ENCODE measurements around the gene SARDH. TPM values are rescaled to one million over a fixed set of nuclear protein-coding genes. Genes with fewer than 3 reads are reported as not detected.
"Not testable (repeated sequence)": the region's sequence is repeated elsewhere in the genome, so short reads cannot be mapped to it uniquely, and the experiment has no call there.

SARDH gene
- total RNA-seq, 1 donor, result 4.7 TPM

DNA sequence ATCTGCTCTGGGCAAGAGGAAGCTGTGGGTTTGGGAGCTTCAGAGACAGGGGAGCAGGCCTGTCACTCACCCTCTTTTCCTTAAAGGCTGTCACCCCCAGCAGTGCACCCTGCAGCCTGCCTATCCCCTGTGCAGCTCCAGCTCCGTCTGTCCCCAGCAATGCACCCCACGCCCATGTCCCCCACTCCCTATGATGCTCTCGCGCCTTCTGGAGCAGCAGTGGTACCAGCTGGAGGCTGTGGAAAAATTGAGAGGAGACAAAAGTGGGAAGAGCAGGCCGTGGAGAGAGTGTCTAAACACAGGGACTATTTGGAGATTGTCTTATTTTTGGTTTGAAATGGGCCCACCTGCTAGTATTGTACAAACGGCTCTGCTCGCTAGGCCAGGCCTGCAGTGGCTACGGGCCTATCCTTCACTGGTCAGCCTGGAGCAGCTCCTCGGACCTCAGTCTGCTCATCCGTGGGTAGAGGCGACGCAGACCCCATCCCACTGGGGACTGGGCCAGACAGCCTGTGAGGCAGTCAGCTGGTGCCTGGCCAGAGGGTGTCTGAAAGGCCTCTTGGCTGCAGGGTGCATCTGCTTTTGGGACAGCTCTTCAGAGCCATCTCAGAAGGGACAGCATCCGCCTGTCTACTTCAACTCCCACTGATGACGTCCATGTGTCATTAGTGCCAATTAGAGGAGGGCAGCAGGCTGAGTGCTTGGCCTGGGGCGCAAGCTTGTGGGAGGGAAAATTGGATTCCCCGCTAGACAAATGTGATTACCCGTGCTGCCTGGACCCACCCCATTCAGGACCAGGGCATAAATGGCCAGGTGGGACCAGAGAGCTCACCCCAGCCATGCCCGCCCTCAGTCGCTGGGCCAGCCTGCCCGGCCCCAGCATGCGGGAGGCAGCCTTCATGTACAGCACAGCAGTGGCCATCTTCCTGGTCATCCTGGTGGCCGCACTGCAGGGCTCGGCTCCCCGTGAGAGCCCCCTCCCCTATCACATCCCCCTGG is 102.3 kb downstream of the SARDH start, which contains the start of gene DBH:
Gene DBH, plus strand, starts transcription at position 831 of the 999 bp plus-strand sequence. Its CDS starts 9 bp downstream, at position 840.
- Histone ChIP-seq H3K9me3 (ENCODE audit: low read depth, low read length) (no peaks in the 10 kb centered on the region), H3K27me3 (ENCODE audit: insufficient read depth, low read length) (no peaks in the 10 kb centered on the region), H3K4me3 (ENCODE audit: low read length) (no peak within 1 kb of the TSS), H3K4me1 (ENCODE audit: insufficient read depth, low read length) (no peaks in the 10 kb centered on the region)

- H3K4me1 ChIP-seq (ENCODE audit: insufficient read depth, low read length), result no peaks in the 10 kb centered on the region
- no peak overlapping the region for H3K4me3 ChIP-seq (ENCODE audit: low read length)
- H3K9me3 ChIP-seq (ENCODE audit: low read depth, low read length), result no peaks in the 10 kb centered on the region
- no peaks in the 10 kb centered on the region for H3K27me3 ChIP-seq (ENCODE audit: insufficient read depth, low read length)
Measured at GRCh38 chr9:133635098-133635497, 103.1 kb downstream of the SARDH start.

GRCh38 chr9:133634081-133634691 is 104.0 kb downstream of the SARDH start:
- H3K4me3 ChIP-seq (ENCODE audit: low read length), result no peak overlapping the region
- H3K27me3 ChIP-seq (ENCODE audit: insufficient read depth, low read length), result no peaks in the 10 kb centered on the region
- H3K9me3 ChIP-seq (ENCODE audit: low read depth, low read length), result no peaks in the 10 kb centered on the region
- no peaks in the 10 kb centered on the region for H3K4me1 ChIP-seq (ENCODE audit: insufficient read depth, low read length)

DNA sequence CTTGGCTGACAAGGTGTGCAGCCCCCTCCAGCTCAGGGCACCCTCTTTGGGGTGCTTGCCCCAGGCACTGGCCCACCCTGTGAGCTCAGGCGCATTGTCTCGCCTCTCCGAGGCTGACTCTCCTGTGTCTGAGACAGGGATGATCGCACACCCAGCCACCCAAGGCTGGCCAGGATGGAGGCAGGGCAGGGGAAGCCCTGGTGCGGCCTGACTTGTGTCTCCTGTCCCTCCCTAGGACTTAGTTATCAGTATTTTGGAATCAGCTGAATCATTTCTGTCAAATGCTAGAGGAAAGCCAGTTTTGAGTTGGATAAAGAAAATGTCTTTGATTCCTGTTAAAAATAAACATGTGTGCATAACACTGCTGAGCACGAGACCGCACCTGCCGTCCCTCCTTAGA is 104.5 kb downstream of the SARDH start:
- Histone ChIP-seq H3K4me1 (ENCODE audit: insufficient read depth, low read length) (no peaks in the 10 kb centered on the region), H3K9me3 (ENCODE audit: low read depth, low read length) (no peaks in the 10 kb centered on the region), H3K4me3 (ENCODE audit: low read length) (no peak overlapping the region), H3K27me3 (ENCODE audit: insufficient read depth, low read length) (no peaks in the 10 kb centered on the region)

DNA sequence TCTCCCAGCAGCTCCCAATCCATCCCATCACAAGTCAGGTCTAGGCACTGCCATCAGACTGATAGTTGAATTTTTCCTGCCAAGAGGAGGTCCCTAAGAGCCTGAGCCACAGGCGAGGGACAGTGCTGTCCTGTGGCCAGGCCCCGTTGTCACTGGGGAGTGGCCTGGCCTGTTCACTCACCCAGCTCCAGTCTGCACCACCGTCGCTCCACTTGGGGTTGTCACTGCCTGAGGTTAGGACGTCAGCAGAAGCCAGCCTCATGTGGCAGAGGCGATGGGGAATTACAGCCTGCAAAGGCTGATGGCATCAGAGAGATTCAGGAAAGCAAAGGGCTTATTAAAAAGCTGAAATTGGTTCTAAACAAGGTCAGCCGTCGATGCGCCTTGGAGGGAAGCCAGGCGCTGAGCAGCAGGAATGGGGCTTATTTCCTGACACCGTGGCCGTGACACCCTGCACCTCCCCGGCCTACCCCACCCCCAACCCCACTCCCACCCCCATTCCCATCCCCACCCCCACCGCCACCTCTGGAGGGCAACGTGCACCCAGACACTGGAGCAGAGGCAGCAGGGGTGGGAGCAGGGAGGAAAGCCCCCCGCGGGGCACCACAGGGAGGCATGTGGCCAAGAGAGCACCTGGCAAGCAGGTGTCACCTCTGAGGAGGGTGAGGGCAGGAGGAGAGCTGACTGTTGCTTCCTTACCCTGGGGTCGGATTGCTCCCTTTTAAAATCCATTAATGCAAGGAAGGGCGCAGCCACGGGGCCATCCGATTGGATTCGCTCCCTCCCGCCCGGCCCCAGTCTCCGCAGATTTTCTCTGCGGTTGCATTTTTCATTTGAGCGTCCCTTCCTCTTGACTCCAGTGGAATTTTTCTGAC is 105.1 kb downstream of the SARDH start:
- no peaks in the 10 kb centered on the region for H3K9me3 ChIP-seq (ENCODE audit: low read depth, low read length)
- no peaks in the 10 kb centered on the region for H3K4me1 ChIP-seq (ENCODE audit: insufficient read depth, low read length)
- no peaks in the 10 kb centered on the region for H3K27me3 ChIP-seq (ENCODE audit: insufficient read depth, low read length)
- H3K4me3 ChIP-seq (ENCODE audit: low read length), result no peak overlapping the region

GRCh38 chr9:133631111-133631510 is 107.0 kb downstream of the SARDH start:
- Histone ChIP-seq H3K4me3 (ENCODE audit: low read length) (no peak overlapping the region), H3K9me3 (ENCODE audit: low read depth, low read length) (no peaks in the 10 kb centered on the region), H3K4me1 (ENCODE audit: insufficient read depth, low read length) (no peaks in the 10 kb centered on the region)

DNA sequence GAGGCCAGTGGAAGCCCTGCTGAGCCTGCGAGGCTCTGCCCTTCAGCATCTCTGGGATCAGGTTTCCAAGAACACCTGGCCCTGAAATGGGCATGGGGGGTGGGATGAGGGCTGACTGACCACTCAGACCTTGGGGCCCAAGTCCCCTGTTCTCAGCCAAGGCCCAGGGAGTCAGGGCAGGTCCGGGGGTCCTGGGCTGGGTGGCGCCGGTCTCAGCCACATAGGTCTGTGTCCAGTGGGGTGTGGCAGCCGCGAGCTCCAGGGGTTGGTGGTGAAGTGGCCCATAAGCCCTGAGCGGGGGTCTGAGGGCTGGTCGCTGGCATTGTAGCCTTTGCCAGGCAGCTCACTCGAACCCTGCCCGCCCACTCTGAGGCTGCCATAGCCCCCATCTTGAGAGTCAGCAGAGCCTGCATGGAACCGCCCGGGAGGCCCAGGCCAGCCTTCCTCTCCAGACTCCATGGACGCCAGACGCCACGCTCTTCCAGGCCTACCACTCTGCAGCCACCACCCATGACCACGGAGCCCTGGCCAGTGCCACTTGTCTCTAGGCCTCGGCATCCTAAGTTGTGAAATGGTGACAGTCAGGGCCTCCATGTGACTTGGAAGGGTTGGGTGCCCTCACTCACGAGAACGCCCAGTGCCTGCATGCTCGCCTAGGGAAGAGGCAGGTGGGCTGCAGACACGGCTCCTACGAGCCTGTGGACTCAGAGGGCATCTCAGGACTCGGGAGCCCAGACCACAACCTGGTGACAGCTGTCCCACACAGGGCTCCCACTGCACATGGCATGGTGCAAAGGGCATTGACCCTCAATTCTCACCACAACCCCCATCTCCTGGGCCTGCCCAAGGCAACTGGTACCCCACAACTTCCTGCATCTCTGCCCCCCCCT is 108.7 kb downstream of the SARDH start:
- Histone ChIP-seq H3K4me3 (ENCODE audit: low read length) (no peak overlapping the region), H3K4me1 (ENCODE audit: insufficient read depth, low read length) (no peaks in the 10 kb centered on the region), H3K27me3 (ENCODE audit: insufficient read depth, low read length) (no peaks in the 10 kb centered on the region), H3K9me3 (ENCODE audit: low read depth, low read length) (no peaks in the 10 kb centered on the region)

More at GRCh38 chr9:133631111-133631510, 107.0 kb downstream of the SARDH start:
- no peaks in the 10 kb centered on the region for H3K27me3 ChIP-seq (ENCODE audit: insufficient read depth, low read length)

DNA sequence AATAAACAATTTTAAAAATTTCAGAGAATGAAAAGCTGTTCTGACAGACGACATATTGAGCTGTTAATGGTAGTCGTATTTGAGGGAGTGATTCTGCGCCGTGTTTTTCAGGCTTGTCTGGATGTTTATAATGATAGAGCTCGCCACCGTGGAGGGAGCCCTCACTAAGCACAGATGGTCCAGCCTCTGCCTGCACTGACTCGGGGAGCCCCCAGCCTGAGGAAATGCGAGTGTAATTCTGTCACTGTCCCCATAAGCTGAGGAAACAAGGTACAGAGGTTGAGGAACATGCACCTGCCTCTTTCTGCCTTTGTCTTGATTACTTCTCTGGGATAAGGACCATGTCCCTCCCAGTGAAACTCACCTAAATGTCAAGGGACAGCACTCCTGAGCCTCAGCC is 109.4 kb downstream of the SARDH start:
- no peaks in the 10 kb centered on the region for H3K4me1 ChIP-seq (ENCODE audit: insufficient read depth, low read length)
- H3K9me3 ChIP-seq (ENCODE audit: low read depth, low read length), result no peaks in the 10 kb centered on the region
- H3K27me3 ChIP-seq (ENCODE audit: insufficient read depth, low read length), result no peaks in the 10 kb centered on the region
- no peak overlapping the region for H3K4me3 ChIP-seq (ENCODE audit: low read length)

- Histone ChIP-seq H3K9me3 (ENCODE audit: low read depth, low read length) (no peaks in the 10 kb centered on the region), H3K4me1 (ENCODE audit: insufficient read depth, low read length) (no peaks in the 10 kb centered on the region), H3K27me3 (ENCODE audit: insufficient read depth, low read length) (no peaks in the 10 kb centered on the region), H3K4me3 (ENCODE audit: low read length) (no peak overlapping the region)
Measured at GRCh38 chr9:133627341-133627740, 110.8 kb downstream of the SARDH start.

- not testable (repeated sequence) for H3K4me1 ChIP-seq (ENCODE audit: insufficient read depth, low read length); H3K9me3 ChIP-seq (ENCODE audit: low read depth, low read length); H3K27me3 ChIP-seq (ENCODE audit: insufficient read depth, low read length); H3K4me3 ChIP-seq (ENCODE audit: low read length)
Measured at GRCh38 chr9:133626008-133626407, 112.1 kb downstream of the SARDH start.

- Histone ChIP-seq H3K9me3 (ENCODE audit: low read depth, low read length) (no peaks in the 10 kb centered on the region), H3K4me1 (ENCODE audit: insufficient read depth, low read length) (peaks cover 6% of the 10 kb centered on the region), H3K27me3 (ENCODE audit: insufficient read depth, low read length) (no peaks in the 10 kb centered on the region), H3K4me3 (ENCODE audit: low read length) (no peak overlapping the region)
Measured at GRCh38 chr9:133622555-133622954, 115.6 kb downstream of the SARDH start.

GRCh38 chr9:133621725-133622267 is 116.4 kb downstream of the SARDH start:
- Histone ChIP-seq H3K9me3 (ENCODE audit: low read depth, low read length) (no peaks in the 10 kb centered on the region), H3K27me3 (ENCODE audit: insufficient read depth, low read length) (no peaks in the 10 kb centered on the region), H3K4me3 (ENCODE audit: low read length) (no peak overlapping the region), H3K4me1 (ENCODE audit: insufficient read depth, low read length) (peaks cover 6% of the 10 kb centered on the region)

DNA sequence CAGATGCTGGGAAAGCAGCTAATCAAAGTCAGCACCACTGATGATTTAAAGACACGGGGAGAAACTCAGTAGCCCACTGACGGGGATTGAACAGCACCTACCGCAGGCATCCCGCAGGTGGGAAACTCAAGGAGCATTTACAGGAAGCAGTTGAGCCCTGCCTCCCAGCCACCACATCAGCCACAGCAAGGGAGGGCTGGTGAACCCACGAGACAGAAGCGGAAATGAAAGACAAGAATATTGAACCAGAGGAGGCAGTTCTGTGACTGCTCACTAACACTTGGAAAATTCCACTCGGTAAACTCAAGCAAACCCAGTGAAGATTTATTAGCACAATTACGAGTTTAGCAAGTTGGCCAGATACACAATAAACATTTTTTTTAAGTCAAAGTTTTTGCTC is 118.4 kb downstream of the SARDH start:
- no peak overlapping the region for H3K4me3 ChIP-seq (ENCODE audit: low read length)
- peaks cover 6% of the 10 kb centered on the region for H3K4me1 ChIP-seq (ENCODE audit: insufficient read depth, low read length)
- no peaks in the 10 kb centered on the region for H3K9me3 ChIP-seq (ENCODE audit: low read depth, low read length)
- H3K27me3 ChIP-seq (ENCODE audit: insufficient read depth, low read length), result no peaks in the 10 kb centered on the region

DNA sequence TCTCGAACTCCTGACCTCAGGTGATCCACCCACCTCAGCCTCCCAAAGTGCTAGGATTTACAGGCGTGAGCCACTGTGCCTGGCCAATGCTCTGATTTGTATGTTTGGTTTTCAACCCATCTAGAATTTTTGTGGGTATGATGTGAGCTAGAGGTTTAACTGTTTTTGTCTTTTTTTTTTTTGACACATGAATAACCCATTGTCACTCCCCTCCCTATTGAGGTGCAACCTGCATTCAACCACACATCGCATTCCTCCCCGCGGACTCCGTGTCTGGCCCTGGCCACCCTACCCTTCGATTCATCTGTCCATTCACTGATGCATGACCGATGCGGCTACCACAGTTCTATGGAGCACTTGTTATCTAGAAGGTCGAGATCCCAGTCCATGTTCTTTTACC is 119.4 kb downstream of the SARDH start:
- Histone ChIP-seq H3K4me1 (ENCODE audit: insufficient read depth, low read length) (peaks cover 6% of the 10 kb centered on the region), H3K9me3 (ENCODE audit: low read depth, low read length) (no peaks in the 10 kb centered on the region), H3K27me3 (ENCODE audit: insufficient read depth, low read length) (no peaks in the 10 kb centered on the region), H3K4me3 (ENCODE audit: low read length) (no peak overlapping the region)
